Measurements from ENCODE around the gene LGALS8.
"Not testable (repeated sequence)": the region's sequence is repeated elsewhere in the genome, so short reads cannot be mapped to it uniquely, and the experiment has no call there.

Gene LGALS8

DNA sequence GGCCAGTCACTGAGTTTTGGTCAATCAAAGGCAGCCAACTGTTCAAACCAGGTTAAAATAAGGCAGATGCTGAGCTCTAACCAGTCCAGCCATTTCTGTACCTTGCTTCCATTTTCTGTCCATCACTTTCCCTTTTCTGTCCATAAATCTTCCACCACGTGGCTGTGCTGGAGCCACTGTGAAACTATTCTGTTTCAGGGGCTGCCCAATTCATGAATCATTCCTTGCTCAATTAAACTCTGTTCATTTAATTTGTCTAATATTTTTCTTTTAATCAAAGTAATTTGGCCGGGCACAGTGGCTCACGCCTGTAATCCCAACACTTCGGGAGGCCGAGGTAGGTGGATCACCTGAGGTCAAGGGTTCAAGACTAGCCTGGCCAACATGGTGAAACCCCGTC lies 22.7 kb upstream of the LGALS8 start:
- no peak for TF ChIP-seq GABPA (IDR thresholded peaks at IDR 0.05; ENCODE audit: low read depth)
- TF ChIP-seq SPI1 (IDR thresholded peaks at IDR 0.05; ENCODE audit: borderline replicate concordance, low read depth), result no peak
- TF ChIP-seq, protein P1, sequence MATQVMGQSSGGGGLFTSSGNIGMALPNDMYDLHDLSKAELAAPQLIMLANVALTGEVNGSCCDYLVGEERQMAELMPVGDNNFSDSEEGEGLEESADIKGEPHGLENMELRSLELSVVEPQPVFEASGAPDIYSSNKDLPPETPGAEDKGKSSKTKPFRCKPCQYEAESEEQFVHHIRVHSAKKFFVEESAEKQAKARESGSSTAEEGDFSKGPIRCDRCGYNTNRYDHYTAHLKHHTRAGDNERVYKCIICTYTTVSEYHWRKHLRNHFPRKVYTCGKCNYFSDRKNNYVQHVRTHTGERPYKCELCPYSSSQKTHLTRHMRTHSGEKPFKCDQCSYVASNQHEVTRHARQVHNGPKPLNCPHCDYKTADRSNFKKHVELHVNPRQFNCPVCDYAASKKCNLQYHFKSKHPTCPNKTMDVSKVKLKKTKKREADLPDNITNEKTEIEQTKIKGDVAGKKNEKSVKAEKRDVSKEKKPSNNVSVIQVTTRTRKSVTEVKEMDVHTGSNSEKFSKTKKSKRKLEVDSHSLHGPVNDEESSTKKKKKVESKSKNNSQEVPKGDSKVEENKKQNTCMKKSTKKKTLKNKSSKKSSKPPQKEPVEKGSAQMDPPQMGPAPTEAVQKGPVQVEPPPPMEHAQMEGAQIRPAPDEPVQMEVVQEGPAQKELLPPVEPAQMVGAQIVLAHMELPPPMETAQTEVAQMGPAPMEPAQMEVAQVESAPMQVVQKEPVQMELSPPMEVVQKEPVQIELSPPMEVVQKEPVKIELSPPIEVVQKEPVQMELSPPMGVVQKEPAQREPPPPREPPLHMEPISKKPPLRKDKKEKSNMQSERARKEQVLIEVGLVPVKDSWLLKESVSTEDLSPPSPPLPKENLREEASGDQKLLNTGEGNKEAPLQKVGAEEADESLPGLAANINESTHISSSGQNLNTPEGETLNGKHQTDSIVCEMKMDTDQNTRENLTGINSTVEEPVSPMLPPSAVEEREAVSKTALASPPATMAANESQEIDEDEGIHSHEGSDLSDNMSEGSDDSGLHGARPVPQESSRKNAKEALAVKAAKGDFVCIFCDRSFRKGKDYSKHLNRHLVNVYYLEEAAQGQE (IDR thresholded peaks at IDR 0.05; ENCODE audit: insufficient replicate concordance, low read depth), result no peak
- TF ChIP-seq, protein P2, sequence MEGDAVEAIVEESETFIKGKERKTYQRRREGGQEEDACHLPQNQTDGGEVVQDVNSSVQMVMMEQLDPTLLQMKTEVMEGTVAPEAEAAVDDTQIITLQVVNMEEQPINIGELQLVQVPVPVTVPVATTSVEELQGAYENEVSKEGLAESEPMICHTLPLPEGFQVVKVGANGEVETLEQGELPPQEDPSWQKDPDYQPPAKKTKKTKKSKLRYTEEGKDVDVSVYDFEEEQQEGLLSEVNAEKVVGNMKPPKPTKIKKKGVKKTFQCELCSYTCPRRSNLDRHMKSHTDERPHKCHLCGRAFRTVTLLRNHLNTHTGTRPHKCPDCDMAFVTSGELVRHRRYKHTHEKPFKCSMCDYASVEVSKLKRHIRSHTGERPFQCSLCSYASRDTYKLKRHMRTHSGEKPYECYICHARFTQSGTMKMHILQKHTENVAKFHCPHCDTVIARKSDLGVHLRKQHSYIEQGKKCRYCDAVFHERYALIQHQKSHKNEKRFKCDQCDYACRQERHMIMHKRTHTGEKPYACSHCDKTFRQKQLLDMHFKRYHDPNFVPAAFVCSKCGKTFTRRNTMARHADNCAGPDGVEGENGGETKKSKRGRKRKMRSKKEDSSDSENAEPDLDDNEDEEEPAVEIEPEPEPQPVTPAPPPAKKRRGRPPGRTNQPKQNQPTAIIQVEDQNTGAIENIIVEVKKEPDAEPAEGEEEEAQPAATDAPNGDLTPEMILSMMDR (IDR thresholded peaks at IDR 0.05; ENCODE audit: insufficient read depth, low read length), result no peak
- no peak for TF ChIP-seq POLR2AphosphoS5 (IDR thresholded peaks at IDR 0.05; ENCODE audit: low read depth)
- no peak for DNase-seq (ENCODE audit: low read depth in 1 of 2, low spot score in 1 of 2)
- Histone ChIP-seq H3K27ac (replicated peaks) (no peak overlapping the region), H3K27me3 (ENCODE audit: insufficient read depth, poor library complexity, severe bottlenecking) (no peaks in the 10 kb centered on the region), H3K4me3 (replicated peaks; ENCODE audit: insufficient read depth, low read length) (no peak overlapping the region)

DNA sequence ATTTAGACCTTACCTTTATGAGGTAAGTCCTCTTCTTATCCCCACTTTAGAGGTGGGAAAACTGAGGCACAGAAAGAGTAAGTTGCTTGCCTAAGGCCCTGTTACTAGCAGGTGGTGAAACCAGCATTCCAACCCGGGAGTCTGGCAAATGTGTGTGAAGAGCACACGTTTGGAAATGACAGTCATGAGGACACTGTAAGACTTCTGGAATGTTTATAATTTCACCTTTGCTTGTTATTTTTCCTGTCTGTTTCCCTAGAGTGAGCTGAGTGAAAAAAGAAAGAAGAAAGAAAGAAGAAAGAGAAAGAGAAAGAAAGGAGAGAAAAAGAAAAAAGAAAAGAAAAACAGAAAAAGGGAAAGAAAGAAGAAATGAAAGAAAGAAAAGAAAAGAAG lies 21.2 kb upstream of the LGALS8 start:
- no peaks in the 10 kb centered on the region for H3K27me3 ChIP-seq (ENCODE audit: insufficient read depth, poor library complexity, severe bottlenecking)

DNA sequence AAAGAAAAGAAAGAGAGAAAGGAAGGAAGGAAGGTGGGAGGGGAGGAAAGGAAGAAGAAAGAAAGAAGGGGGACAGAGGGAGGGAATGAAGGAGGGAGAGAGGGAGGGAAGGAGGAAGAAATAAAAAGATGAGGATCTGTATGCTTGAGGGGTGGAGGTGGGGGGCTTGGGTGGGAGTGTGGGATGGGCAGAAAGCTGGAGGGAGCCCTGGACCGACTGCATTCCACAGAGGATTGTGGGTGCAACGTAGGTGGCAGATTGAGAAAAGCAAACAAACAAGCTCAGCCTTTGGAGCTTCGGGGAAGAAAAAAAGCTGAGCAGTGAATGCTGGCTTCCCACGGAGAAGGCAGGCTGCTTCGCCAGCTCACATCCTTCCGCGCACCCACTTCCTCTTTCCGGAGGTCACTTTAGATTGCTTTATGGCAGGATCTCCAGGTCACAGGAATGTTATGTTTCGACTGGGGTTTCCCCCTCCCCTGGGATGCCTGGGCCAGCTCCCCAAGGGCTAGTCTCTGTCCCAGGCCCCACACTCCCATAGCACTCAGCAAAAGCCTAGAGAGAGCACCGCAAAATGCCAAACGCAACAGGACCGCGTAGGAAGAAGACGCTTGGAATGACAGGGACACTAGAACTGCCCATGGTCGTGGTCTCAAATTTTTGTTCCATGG lies 20.7 kb upstream of the LGALS8 start:
- TF ChIP-seq GABPA (IDR thresholded peaks at IDR 0.05; ENCODE audit: low read depth) (peak; percentile 42; the same call in 1 of the 2 replicates), POLR2AphosphoS5 (IDR thresholded peaks at IDR 0.05; ENCODE audit: low read depth) (no peak), SPI1 (IDR thresholded peaks at IDR 0.05; ENCODE audit: borderline replicate concordance, low read depth) (peak; percentile 99)
- TF ChIP-seq, protein P1 (IDR thresholded peaks at IDR 0.05; ENCODE audit: insufficient replicate concordance, low read depth), result no peak
- TF ChIP-seq, protein P2 (IDR thresholded peaks at IDR 0.05; ENCODE audit: insufficient read depth, low read length), result no peak
- Histone ChIP-seq H3K27ac (replicated peaks) (no peak overlapping the region), H3K27me3 (ENCODE audit: insufficient read depth, poor library complexity, severe bottlenecking) (no peaks in the 10 kb centered on the region), H3K4me3 (replicated peaks; ENCODE audit: insufficient read depth, low read length) (no peak overlapping the region)
- peak; percentile 28 to 80 for DNase-seq (ENCODE audit: low read depth in 1 of 2, low spot score in 1 of 2)

More for the DNA sequence above, 21.2 kb upstream of the LGALS8 start:
- TF ChIP-seq POLR2AphosphoS5 (IDR thresholded peaks at IDR 0.05; ENCODE audit: low read depth) (no peak), GABPA (IDR thresholded peaks at IDR 0.05; ENCODE audit: low read depth) (no peak), SPI1 (IDR thresholded peaks at IDR 0.05; ENCODE audit: borderline replicate concordance, low read depth) (no peak)
- TF ChIP-seq, protein P2 (IDR thresholded peaks at IDR 0.05; ENCODE audit: insufficient read depth, low read length), result no peak
- TF ChIP-seq, protein P1 (IDR thresholded peaks at IDR 0.05; ENCODE audit: insufficient replicate concordance, low read depth), result no peak
- Histone ChIP-seq H3K27ac (replicated peaks) (no peak overlapping the region), H3K4me3 (replicated peaks; ENCODE audit: insufficient read depth, low read length) (no peak overlapping the region)
- no peak for DNase-seq (ENCODE audit: low read depth in 1 of 2, low spot score in 1 of 2)

DNA sequence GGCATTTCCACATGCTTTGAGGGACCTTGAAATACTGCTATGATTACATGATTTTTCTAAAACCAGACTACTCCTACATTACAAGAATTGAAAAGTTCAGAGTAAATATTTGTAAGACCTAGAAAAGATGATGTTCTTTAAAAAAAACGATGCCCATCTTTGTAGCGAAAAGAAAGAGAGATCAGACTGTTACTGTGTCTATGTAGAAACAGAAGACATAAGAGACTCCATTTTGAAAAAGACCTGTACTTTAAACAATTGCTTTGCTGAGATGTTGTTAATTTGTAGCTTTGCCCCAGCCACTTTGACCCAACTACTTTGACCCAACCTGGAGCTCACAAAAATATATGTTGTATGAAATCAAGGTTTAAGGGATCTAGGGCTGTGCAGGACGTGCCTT lies 19.4 kb upstream of the LGALS8 start:
- H3K4me3 ChIP-seq (replicated peaks; ENCODE audit: insufficient read depth, low read length); H3K27me3 ChIP-seq (ENCODE audit: insufficient read depth, poor library complexity, severe bottlenecking); H3K27ac ChIP-seq (replicated peaks); DNase-seq (ENCODE audit: low read depth in 1 of 2, low spot score in 1 of 2): not testable (repeated sequence)

Data from HL-60 (cell line).